Activated T-helper 2 cell treated with anti-CD3 and anti-CD28 coated beads, Interferon-gamma antibody, Interleukin-2, Interleukin-4, amounts not matched to agents 10 μg/mL and 5 μg/mL and 100 μg/mL, durations not matched to agents 14 hours and 24 hours and 36 hours (primary cell): ENCODE data around the gene TM9SF4. TPM values are rescaled to one million over a fixed set of nuclear protein-coding genes. Genes with fewer than 3 reads are reported as not detected.
A peak's percentile ranks its signal among the peaks of the same experiment; 100 is the strongest.

Experiments used
- DNase-seq: peaks from one replicate; pipeline ENCODE4 v3.0.0; 2021; ENCODE audit warnings: low spot score
- H3K27ac Mint-ChIP-seq: one replicate; pipeline ENCODE4 v1.8.0; 2021; ENCODE audit warnings: mixed read lengths
- H3K27me3 Mint-ChIP-seq: one replicate; pipeline ENCODE4 v1.8.0; 2021; ENCODE audit warnings: low read depth, mixed read lengths
- H3K36me3 Mint-ChIP-seq: one replicate; pipeline ENCODE4 v1.8.0; 2021; ENCODE audit warnings: low read depth, mixed read lengths
- H3K4me1 Mint-ChIP-seq: one replicate; pipeline ENCODE4 v1.8.0; 2021; ENCODE audit warnings: low read depth, mixed read lengths
- H3K4me3 Mint-ChIP-seq: one replicate; pipeline ENCODE4 v1.8.0; 2021; ENCODE audit warnings: low read depth, mild to moderate bottlenecking, moderate library complexity, mixed read lengths
- H3K9me3 Mint-ChIP-seq: one replicate; pipeline ENCODE4 v1.8.0; 2021; ENCODE audit warnings: mixed read lengths
- intact Hi-C: fragments of 100-400 bp; cut with micrococcal nuclease; formaldehyde crosslinking; loops from one replicate; pipeline ENCODE4 v1.15.1; 2023
- total RNA-seq: library from RNA; stranded (reverse); gene quantifications from 2 replicates; pipeline ENCODE4 v1.2.3, GENCODE V29; 2022

The TM9SF4 gene
- total RNA-seq, 1 donor from 2014 or later, result 47.7 TPM

GRCh38 chr20:32205843-32206759 lies 96.6 kb downstream of the TM9SF4 start:
- H3K36me3 Mint-ChIP-seq, result peaks cover 87% of the 10 kb centered on the region
- H3K9me3 Mint-ChIP-seq, result no peaks in the 10 kb centered on the region
- H3K4me3 Mint-ChIP-seq, result peak overlapping the region; percentile 98
- H3K4me1 Mint-ChIP-seq, result peaks cover 65% of the 10 kb centered on the region
- H3K27ac Mint-ChIP-seq, result peak overlapping the region; percentile 91
- H3K27me3 Mint-ChIP-seq, result no peaks in the 10 kb centered on the region
- intact Hi-C loops, result loop anchor here (2.0 to 5.0 kb wide), 2 partner anchors 95 to 276 kb away; no protein-coding TSS in a partner anchor
- no peak for DNase-seq

- H3K27me3 Mint-ChIP-seq, result no peaks in the 10 kb centered on the region
- DNase-seq, result no peak
- intact Hi-C loops, result loop anchor here (1.0 to 5.0 kb wide), 3 partner anchors 25 to 275 kb away; partner anchors contain the start of gene ASXL1
- H3K4me3 Mint-ChIP-seq, result peak overlapping the region; percentile 98
- H3K4me1 Mint-ChIP-seq, result peaks cover 68% of the 10 kb centered on the region
- peak overlapping the region; percentile 91 for H3K27ac Mint-ChIP-seq
- peaks cover 86% of the 10 kb centered on the region for H3K36me3 Mint-ChIP-seq
- H3K9me3 Mint-ChIP-seq, result no peaks in the 10 kb centered on the region
Observed at GRCh38 chr20:32206760-32207625, 97.5 kb downstream of the TM9SF4 start.

- Mint-ChIP-seq H3K9me3 (no peaks in the 10 kb centered on the region), H3K27ac (peak within 1 kb of the TSS; percentile 91), H3K27me3 (no peaks in the 10 kb centered on the region), H3K36me3 (peaks cover 84% of the 10 kb centered on the region), H3K4me1 (peaks cover 64% of the 10 kb centered on the region), H3K4me3 (peak within 1 kb of the TSS; percentile 98)
- intact Hi-C loops, result loop anchor here (1.0 to 5.0 kb wide), 3 partner anchors 24 to 274 kb away; partner anchors contain the start of gene ASXL1
- peak; percentile 88 for DNase-seq
Observed at GRCh38 chr20:32207626-32208498, 98.3 kb downstream of the TM9SF4 start, which contains the start of the genes PLAGL2 and POFUT1. PLAGL2 (minus strand) TSS chr20:32207743; CDS start chr20:32202178, 5,565 bp downstream. POFUT1 (plus strand) TSS chr20:32207880; CDS start chr20:32207942, 62 bp downstream.

DNA sequence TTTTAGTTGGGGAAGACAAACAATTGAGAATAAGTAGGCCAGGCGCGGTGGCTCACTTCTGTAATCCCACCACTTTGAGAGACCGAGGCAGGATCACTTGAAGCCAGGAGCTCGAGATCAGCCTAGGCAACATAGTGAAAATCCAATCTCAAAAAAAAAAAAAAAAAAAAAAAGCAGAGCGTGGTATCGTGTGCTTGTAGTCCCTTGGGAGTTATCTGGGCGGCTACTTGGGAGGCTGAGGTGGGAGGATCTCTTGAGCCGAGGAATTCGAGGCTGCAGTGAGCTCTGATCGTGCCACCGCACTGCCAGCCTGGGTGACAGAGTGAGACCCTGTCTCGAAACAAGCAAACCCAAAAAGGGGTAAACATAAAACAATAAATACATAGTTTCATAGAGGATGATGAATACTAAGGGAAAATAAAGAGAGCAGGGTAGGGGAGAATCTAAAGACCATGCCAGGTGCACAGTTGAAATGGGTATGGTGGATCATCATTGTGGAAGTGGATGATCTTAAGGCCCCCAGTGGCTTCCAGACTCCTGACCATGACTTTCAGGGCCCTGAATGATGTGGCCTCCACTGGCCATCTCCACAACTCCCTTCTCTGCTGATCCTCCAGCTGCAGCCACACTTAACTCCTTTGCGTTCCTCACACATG lies 99.1 kb downstream of the TM9SF4 start:
- Mint-ChIP-seq H3K4me3 (peak overlapping the region; percentile 88), H3K9me3 (no peaks in the 10 kb centered on the region), H3K36me3 (peaks cover 76% of the 10 kb centered on the region), H3K4me1 (peaks cover 56% of the 10 kb centered on the region), H3K27me3 (no peaks in the 10 kb centered on the region), H3K27ac (peak overlapping the region; percentile 73)
- intact Hi-C loops, result loop anchor here (5.0 kb wide), 1 partner anchor 274 kb away; no protein-coding TSS in a partner anchor
- DNase-seq, result no peak

GRCh38 chr20:32209850-32210605 lies 100.5 kb downstream of the TM9SF4 start:
- Mint-ChIP-seq H3K9me3 (no peaks in the 10 kb centered on the region), H3K4me3 (peak overlapping the region; percentile 88), H3K4me1 (peaks cover 47% of the 10 kb centered on the region), H3K36me3 (peaks cover 71% of the 10 kb centered on the region), H3K27ac (peak overlapping the region; percentile 59), H3K27me3 (no peaks in the 10 kb centered on the region)
- intact Hi-C loops, result loop anchor here (5.0 kb wide), 1 partner anchor 272 kb away; no protein-coding TSS in a partner anchor
- no peak for DNase-seq

DNA sequence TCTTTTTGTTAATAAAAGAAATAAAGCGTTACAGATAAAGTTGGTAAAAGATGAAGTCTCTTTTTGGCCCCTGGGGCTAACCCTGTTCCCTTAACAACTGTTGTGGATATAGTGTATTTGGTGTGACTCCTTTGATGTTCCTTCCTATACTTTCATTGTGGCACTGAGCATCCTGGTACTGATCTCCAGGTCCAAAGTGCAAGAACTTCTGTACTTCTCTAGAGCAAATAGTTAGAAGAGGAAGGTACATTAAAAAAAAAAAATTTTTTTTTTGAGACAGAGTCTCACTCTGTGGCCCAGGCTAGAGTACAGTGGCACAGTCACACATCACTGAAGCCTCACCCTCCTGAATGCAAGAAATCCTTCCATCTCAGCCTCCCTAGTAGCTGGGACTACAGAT lies 104.4 kb downstream of the TM9SF4 start:
- Mint-ChIP-seq H3K27ac (no peak overlapping the region), H3K27me3 (no peaks in the 10 kb centered on the region), H3K36me3 (peaks cover 84% of the 10 kb centered on the region), H3K4me1 (peaks cover 40% of the 10 kb centered on the region), H3K9me3 (no peaks in the 10 kb centered on the region), H3K4me3 (no peak overlapping the region)
- no peak for DNase-seq
- intact Hi-C loops, result no loop called here

DNA sequence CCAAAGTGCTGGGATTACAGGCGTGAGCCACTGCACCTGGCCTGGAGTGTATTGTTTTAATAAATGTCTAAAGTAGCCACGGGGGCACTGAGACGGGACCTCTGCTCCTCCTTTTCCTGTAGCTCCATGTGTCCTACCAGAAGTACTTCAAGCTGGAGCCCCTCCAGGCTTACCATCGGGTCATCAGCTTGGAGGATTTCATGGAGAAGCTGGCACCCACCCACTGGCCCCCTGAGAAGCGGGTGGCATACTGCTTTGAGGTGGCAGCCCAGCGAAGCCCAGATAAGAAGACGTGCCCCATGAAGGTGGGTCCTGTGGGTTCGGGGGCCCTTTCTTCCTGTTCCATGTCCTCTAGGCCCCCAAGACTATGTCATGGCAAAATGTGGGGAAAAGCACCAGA lies 105.6 kb downstream of the TM9SF4 start:
- no peak for DNase-seq
- Mint-ChIP-seq H3K27me3 (no peaks in the 10 kb centered on the region), H3K36me3 (peaks cover 82% of the 10 kb centered on the region), H3K9me3 (no peaks in the 10 kb centered on the region), H3K4me3 (no peak overlapping the region), H3K4me1 (peaks cover 32% of the 10 kb centered on the region), H3K27ac (no peak overlapping the region)
- intact Hi-C loops, result no loop called here

- Mint-ChIP-seq H3K27me3 (no peaks in the 10 kb centered on the region), H3K4me3 (no peak overlapping the region), H3K4me1 (peaks cover 26% of the 10 kb centered on the region), H3K36me3 (peaks cover 79% of the 10 kb centered on the region), H3K9me3 (no peaks in the 10 kb centered on the region), H3K27ac (peak overlapping the region; percentile 12)
- intact Hi-C loops, result no loop called here
- DNase-seq, result no peak
Observed at GRCh38 chr20:32215729-32216128, 106.2 kb downstream of the TM9SF4 start.

- no peak overlapping the region for H3K4me3 Mint-ChIP-seq
- peak overlapping the region; percentile 12 for H3K27ac Mint-ChIP-seq
- H3K36me3 Mint-ChIP-seq, result peaks cover 80% of the 10 kb centered on the region
- H3K9me3 Mint-ChIP-seq, result no peaks in the 10 kb centered on the region
- H3K4me1 Mint-ChIP-seq, result peaks cover 21% of the 10 kb centered on the region
- intact Hi-C loops, result no loop called here
- H3K27me3 Mint-ChIP-seq, result no peaks in the 10 kb centered on the region
- no peak for DNase-seq
Observed at GRCh38 chr20:32216179-32217142, 106.9 kb downstream of the TM9SF4 start.
